ENCODE data around the gene CDC25B. TPM values are rescaled to one million over a fixed set of nuclear protein-coding genes. Genes with fewer than 3 reads are reported as not detected.

The CDC25B gene
- total and polyA plus RNA-seq, 2 of the 13 experiments (the other 11 are each of a cell fraction or from before 2014, with no cell fraction given): 14.5 to 19.4 TPM

GRCh38 chr20:3768342-3769130 lies 27.6 kb upstream of the CDC25B start:
- ChIA-PET CTCF (ENCODE audit: low intra/inter-chr PET ratio, low total read pairs) (interaction anchor here (1.0 to 2.7 kb wide), 7 partner anchors 10 to 92 kb away, joined by 3 to 11 read pairs (median 7); partner anchors contain the start of genes AP5S1 and SPEF1), POLR2A (interaction anchor here (0.7 to 3.4 kb wide), 22 partner anchors 8 to 367 kb away, joined by 3 to 74 read pairs (median 5); partner anchors contain the start of genes AP5S1, CDC25B, CENPB and MAVS)
- no peak overlapping the region for H2AFZ ChIP-seq (ENCODE audit: low read length)
- peak; percentile 83 for DNase-seq (ENCODE audit: low spot score)
- peak; percentile 94 for FAIRE-seq
- peak; percentile 73 for ATAC-seq
- in situ Hi-C loops (cut with HindIII; ENCODE audit: extremely low pct_ligation_motif_present, low pct_unique_long_range_greater_than_20kb): no loop called here
- no peaks in the 10 kb centered on the region for H3K9me3 ChIP-seq (ENCODE audit: low read length)
- peak overlapping the region; percentile 67 to 93 (median 73) for H3K4me3 ChIP-seq (replicated peaks in 1 of 3; ENCODE audit: insufficient read depth in 1 of 3, low read depth in 2 of 3, low read length in 3 of 3)
- H3K4me1 ChIP-seq (ENCODE audit: insufficient read depth, low read length): peaks cover 74% of the 10 kb centered on the region
- H3K4me2 ChIP-seq (ENCODE audit: low read depth, low read length): peak overlapping the region; percentile 85
- peaks cover 22% of the 10 kb centered on the region for H3K79me2 ChIP-seq (ENCODE audit: insufficient read depth, low read length)
- BruUV-seq (replicated peaks): TSS peak; percentile 91
- H3K9ac ChIP-seq (ENCODE audit: insufficient read depth, low read depth, low read length): peak overlapping the region; percentile 81
- intact Hi-C loops (cut with micrococcal nuclease; ENCODE audit: unreplicated experiment): loop anchor here (1.0 kb wide), 3 partner anchors 13 to 52 kb away; partner anchors contain the start of gene SPEF1
- H3K27ac ChIP-seq (ENCODE audit: extremely low read length, insufficient read depth, low read length): peak overlapping the region; percentile 75
- no peaks in the 10 kb centered on the region for H3K36me3 ChIP-seq (replicated peaks in 1 of 2; ENCODE audit: control insufficient read depth in 1 of 2, insufficient read depth in 2 of 2, low read length in 2 of 2)
- WGBS (ENCODE audit: low lambda C conversion rate): under 1% methylated on average over 34 of the region's 51 CpGs
- no peaks in the 10 kb centered on the region for H3K27me3 ChIP-seq (ENCODE audit: control insufficient read depth in 1 of 2, insufficient read depth in 2 of 2, low read length in 2 of 2)
- H4K20me1 ChIP-seq (ENCODE audit: insufficient read depth, low read length): no peaks in the 10 kb centered on the region
- TF ChIP-seq ZNF225 (CRISPR knock-in tag; IDR thresholded peaks at IDR 0.05): 0 out of 2 replicates have a peak, but pooled peaks have one; percentile 53
- peak; percentile 36; the same call in 1 of the 2 replicates for TF ChIP-seq ZNF276 (CRISPR knock-in tag; IDR thresholded peaks at IDR 0.05; ENCODE audit: low read depth)
- peak; percentile 77 for TF ChIP-seq THAP9 (CRISPR knock-in tag; IDR thresholded peaks at IDR 0.05; ENCODE audit: borderline replicate concordance)
- peak; percentile 16; the same call in 1 of the 2 replicates for TF ChIP-seq ZBTB49 (CRISPR knock-in tag; IDR thresholded peaks at IDR 0.05; ENCODE audit: borderline replicate concordance)
- no peak; the same call in 1 of the 2 replicates for TF ChIP-seq ZNF275 (CRISPR knock-in tag; IDR thresholded peaks at IDR 0.05; ENCODE audit: borderline replicate concordance)
- TF ChIP-seq NFATC3 (CRISPR knock-in tag; IDR thresholded peaks at IDR 0.05): peak; percentile 94
- 0 out of 2 replicates have a peak, but pooled peaks have one; percentile 1 for TF ChIP-seq ZKSCAN8 (CRISPR knock-in tag; IDR thresholded peaks at IDR 0.05; ENCODE audit: borderline replicate concordance)
- 0 out of 2 replicates have a peak, but pooled peaks have one; percentile 24 for TF ChIP-seq ZNF263 (CRISPR knock-in tag; IDR thresholded peaks at IDR 0.05)
- no peak for TF ChIP-seq ZNF20 (CRISPR knock-in tag; IDR thresholded peaks at IDR 0.05)
- peak; percentile 42; the same call in 1 of the 2 replicates for TF ChIP-seq MEF2D (CRISPR knock-in tag; IDR thresholded peaks at IDR 0.05)
- TF ChIP-seq ZNF614 (CRISPR knock-in tag; IDR thresholded peaks at IDR 0.05; ENCODE audit: borderline replicate concordance): peak; percentile 34; the same call in 1 of the 2 replicates
- TF ChIP-seq MXD4 (CRISPR knock-in tag; IDR thresholded peaks at IDR 0.05): peak; percentile 51; the same call in 1 of the 2 replicates
- 0 out of 2 replicates have a peak, but pooled peaks have one; percentile 44 for TF ChIP-seq SALL1 (CRISPR knock-in tag; IDR thresholded peaks at IDR 0.05)

Data from HepG2 (cell line).